ENCODE results near the gene ESPNL.

The ESPNL gene

DNA sequence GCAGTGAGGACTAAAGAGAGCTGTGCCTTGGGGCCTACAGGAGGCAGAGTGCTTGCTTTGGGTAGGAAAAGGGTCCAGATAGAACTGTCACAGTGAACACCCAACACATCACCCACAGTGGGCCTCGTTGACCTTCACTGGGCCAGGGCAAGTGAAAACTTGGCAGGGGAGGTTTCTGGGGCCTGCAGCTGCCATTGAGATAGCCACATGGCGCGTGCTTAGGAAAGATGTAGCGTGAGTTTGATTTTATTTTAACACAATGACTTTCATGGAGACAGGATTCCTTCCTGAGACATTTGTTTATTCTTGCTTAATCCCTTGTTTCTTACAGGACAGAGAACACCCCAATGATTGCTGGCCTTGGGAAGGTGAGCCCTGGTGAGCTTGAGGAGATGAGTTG, 9.3 kb upstream of the ESPNL start:
- no peak overlapping the region for H3K14ac ChIP-seq (ENCODE audit: low read length)
- no peak overlapping the region for H2BK5ac ChIP-seq (ENCODE audit: low read depth, low read length, poor library complexity)
- H3K9me3 ChIP-seq (ENCODE audit: insufficient read depth, low read depth, low read length), result no peaks in the 10 kb centered on the region
- peaks cover 0 to 5% of the 10 kb centered on the region in 2 experiments for H3K36me3 ChIP-seq (ENCODE audit: control insufficient read depth in 1 of 2, insufficient read depth in 2 of 2, low read length in 2 of 2)
- H2BK12ac ChIP-seq (ENCODE audit: low read length), result no peak overlapping the region
- H3K4me1 ChIP-seq (ENCODE audit: control insufficient read depth in 1 of 2, insufficient read depth in 2 of 2, low read length in 2 of 2), result no peaks in the 10 kb centered on the region
- H3K4me3 ChIP-seq (ENCODE audit: low read depth, low read length), result no peak overlapping the region
- no peak overlapping the region for H2AFZ ChIP-seq (ENCODE audit: insufficient read depth, low read length, poor library complexity)
- no peak overlapping the region for H4K91ac ChIP-seq (ENCODE audit: low read depth, low read length)
- no peak overlapping the region for H2BK120ac ChIP-seq (ENCODE audit: insufficient read depth, low read length, poor library complexity)
- no peak overlapping the region for H3K4me2 ChIP-seq (ENCODE audit: low read length)
- no peak overlapping the region for H3K9ac ChIP-seq (ENCODE audit: low read length)
- DNase-seq, result no peak
- no peak overlapping the region for H3K23ac ChIP-seq (ENCODE audit: low read length)
- H3K27ac ChIP-seq (ENCODE audit: low read depth, low read length), result no peak overlapping the region
- no peak overlapping the region for H4K12ac ChIP-seq (ENCODE audit: low read depth, low read length)
- no peak overlapping the region for H4K8ac ChIP-seq (ENCODE audit: low read depth, low read length)
- WGBS (ENCODE audit: extremely low coverage, insufficient coverage, insufficient read length), result no CpG with 5 or more reads among the region's 4 CpGs
- H3K18ac ChIP-seq (ENCODE audit: low read length), result no peak overlapping the region
- H3K79me2 ChIP-seq (ENCODE audit: control insufficient read depth, insufficient read depth, low read length, poor library complexity), result no peaks in the 10 kb centered on the region
- no peaks in the 10 kb centered on the region for H3K79me1 ChIP-seq (ENCODE audit: low read length)
- H3K27me3 ChIP-seq (ENCODE audit: insufficient read depth, low read length), result no peaks in the 10 kb centered on the region
- H3K4ac ChIP-seq (ENCODE audit: low read depth, low read length), result no peak overlapping the region
- H2AK5ac ChIP-seq (ENCODE audit: low read length), result no peak overlapping the region

DNA sequence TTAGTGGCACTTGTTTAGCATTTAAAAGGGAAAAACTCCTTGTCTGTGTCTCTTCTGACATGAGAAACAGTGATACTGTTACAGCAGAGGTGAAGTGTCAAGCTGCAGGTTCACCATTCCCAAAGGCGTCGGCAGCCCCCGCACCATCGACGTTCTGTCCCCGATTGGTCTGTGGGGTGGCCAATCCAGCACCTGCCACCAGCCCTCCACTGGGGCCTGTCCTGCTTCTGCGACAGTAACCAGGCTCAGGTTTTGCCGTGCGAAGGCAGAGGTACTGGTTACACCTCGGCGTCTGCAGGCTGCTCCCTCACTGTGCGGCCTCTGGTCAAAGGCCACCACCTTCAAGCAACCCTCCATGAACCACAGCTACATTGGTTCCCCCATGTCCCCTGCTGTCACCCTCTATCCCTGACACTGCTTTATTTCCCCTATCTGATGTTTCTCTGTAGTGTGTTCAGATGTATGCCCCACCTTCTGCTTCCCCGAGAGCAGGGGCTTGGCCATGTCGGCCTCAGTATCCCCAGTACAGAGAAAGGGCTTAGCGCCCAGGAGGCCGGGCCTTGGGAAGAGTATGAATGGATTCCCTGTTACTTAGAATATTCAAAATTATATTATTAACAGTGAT, 8.6 kb upstream of the ESPNL start:
- H2BK5ac ChIP-seq (ENCODE audit: low read depth, low read length, poor library complexity), result no peak overlapping the region
- H3K18ac ChIP-seq (ENCODE audit: low read length), result no peak overlapping the region
- H3K36me3 ChIP-seq (ENCODE audit: control insufficient read depth in 1 of 2, insufficient read depth in 2 of 2, low read length in 2 of 2), result peaks cover 0 to 5% of the 10 kb centered on the region in 2 experiments
- no peak overlapping the region for H2AK5ac ChIP-seq (ENCODE audit: low read length)
- no peak overlapping the region for H2BK12ac ChIP-seq (ENCODE audit: low read length)
- no peak overlapping the region for H3K4me3 ChIP-seq (ENCODE audit: low read depth, low read length)
- no peak overlapping the region for H2BK120ac ChIP-seq (ENCODE audit: insufficient read depth, low read length, poor library complexity)
- H3K14ac ChIP-seq (ENCODE audit: low read length), result no peak overlapping the region
- no peak overlapping the region for H3K27ac ChIP-seq (ENCODE audit: low read depth, low read length)
- no peak overlapping the region for H2AFZ ChIP-seq (ENCODE audit: insufficient read depth, low read length, poor library complexity)
- H3K79me1 ChIP-seq (ENCODE audit: low read length), result no peaks in the 10 kb centered on the region
- no peak overlapping the region for H4K12ac ChIP-seq (ENCODE audit: low read depth, low read length)
- H3K4me1 ChIP-seq (ENCODE audit: control insufficient read depth in 1 of 2, insufficient read depth in 2 of 2, low read length in 2 of 2), result no peaks in the 10 kb centered on the region
- H3K9me3 ChIP-seq (ENCODE audit: insufficient read depth, low read depth, low read length), result no peaks in the 10 kb centered on the region
- H3K23ac ChIP-seq (ENCODE audit: low read length), result no peak overlapping the region
- H4K8ac ChIP-seq (ENCODE audit: low read depth, low read length), result no peak overlapping the region
- no peak for DNase-seq
- H3K4ac ChIP-seq (ENCODE audit: low read depth, low read length), result no peak overlapping the region
- no peak overlapping the region for H3K9ac ChIP-seq (ENCODE audit: low read length)
- no peak overlapping the region for H3K4me2 ChIP-seq (ENCODE audit: low read length)
- WGBS (ENCODE audit: extremely low coverage, insufficient coverage, insufficient read length), result no CpG with 5 or more reads among the region's 16 CpGs
- H3K27me3 ChIP-seq (ENCODE audit: insufficient read depth, low read length), result no peaks in the 10 kb centered on the region
- H3K79me2 ChIP-seq (ENCODE audit: control insufficient read depth, insufficient read depth, low read length, poor library complexity), result no peaks in the 10 kb centered on the region
- H4K91ac ChIP-seq (ENCODE audit: low read depth, low read length), result no peak overlapping the region

DNA sequence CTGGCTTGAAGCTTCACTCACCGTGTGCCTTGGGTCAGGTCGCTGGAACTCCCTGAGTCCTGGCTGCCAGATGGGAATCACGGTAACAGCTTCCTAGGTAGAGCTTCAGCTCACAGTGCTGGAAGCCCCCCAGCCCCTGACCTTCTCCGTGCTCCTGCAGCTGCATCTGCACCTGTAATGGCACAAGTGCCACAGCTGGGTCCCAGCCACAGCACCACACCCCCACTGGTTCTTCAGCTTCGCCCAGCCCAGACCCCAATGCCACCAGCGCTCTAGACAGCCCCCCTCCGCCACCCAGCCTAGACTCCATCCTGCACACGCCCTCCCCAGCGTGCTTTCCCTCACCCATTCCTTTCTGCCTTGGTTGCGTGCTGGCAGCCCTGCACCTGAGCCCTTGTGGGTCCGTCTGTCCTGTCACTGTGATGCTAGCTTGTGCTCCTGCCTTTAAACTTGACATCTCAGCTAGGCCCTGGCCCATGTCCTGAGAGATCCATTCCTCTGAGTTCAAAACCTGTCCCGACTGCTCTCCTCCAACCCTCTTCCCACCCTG, 7.6 kb upstream of the ESPNL start:
- Histone ChIP-seq H3K4me2 (ENCODE audit: low read length) (no peak overlapping the region), H3K79me1 (ENCODE audit: low read length) (no peaks in the 10 kb centered on the region), H2BK5ac (ENCODE audit: low read depth, low read length, poor library complexity) (no peak overlapping the region), H2BK12ac (ENCODE audit: low read length) (no peak overlapping the region), H3K4me3 (ENCODE audit: low read depth, low read length) (no peak overlapping the region), H4K8ac (ENCODE audit: low read depth, low read length) (no peak overlapping the region), H3K9me3 (ENCODE audit: insufficient read depth, low read depth, low read length) (no peaks in the 10 kb centered on the region), H3K36me3 (ENCODE audit: control insufficient read depth in 1 of 2, insufficient read depth in 2 of 2, low read length in 2 of 2) (peaks cover 0 to 5% of the 10 kb centered on the region in 2 experiments), H3K4me1 (ENCODE audit: control insufficient read depth in 1 of 2, insufficient read depth in 2 of 2, low read length in 2 of 2) (no peaks in the 10 kb centered on the region), H3K4ac (ENCODE audit: low read depth, low read length) (no peak overlapping the region), H4K12ac (ENCODE audit: low read depth, low read length) (no peak overlapping the region), H3K23ac (ENCODE audit: low read length) (no peak overlapping the region), H3K18ac (ENCODE audit: low read length) (no peak overlapping the region), H2AK5ac (ENCODE audit: low read length) (no peak overlapping the region), H3K79me2 (ENCODE audit: control insufficient read depth, insufficient read depth, low read length, poor library complexity) (no peaks in the 10 kb centered on the region), H3K27ac (ENCODE audit: low read depth, low read length) (no peak overlapping the region), H2AFZ (ENCODE audit: insufficient read depth, low read length, poor library complexity) (no peak overlapping the region), H3K27me3 (ENCODE audit: insufficient read depth, low read length) (no peaks in the 10 kb centered on the region), H3K14ac (ENCODE audit: low read length) (no peak overlapping the region), H2BK120ac (ENCODE audit: insufficient read depth, low read length, poor library complexity) (no peak overlapping the region), H3K9ac (ENCODE audit: low read length) (no peak overlapping the region), H4K91ac (ENCODE audit: low read depth, low read length) (no peak overlapping the region)
- no CpG with 5 or more reads among the region's 12 CpGs for WGBS (ENCODE audit: extremely low coverage, insufficient coverage, insufficient read length)
- DNase-seq, result no peak

DNA sequence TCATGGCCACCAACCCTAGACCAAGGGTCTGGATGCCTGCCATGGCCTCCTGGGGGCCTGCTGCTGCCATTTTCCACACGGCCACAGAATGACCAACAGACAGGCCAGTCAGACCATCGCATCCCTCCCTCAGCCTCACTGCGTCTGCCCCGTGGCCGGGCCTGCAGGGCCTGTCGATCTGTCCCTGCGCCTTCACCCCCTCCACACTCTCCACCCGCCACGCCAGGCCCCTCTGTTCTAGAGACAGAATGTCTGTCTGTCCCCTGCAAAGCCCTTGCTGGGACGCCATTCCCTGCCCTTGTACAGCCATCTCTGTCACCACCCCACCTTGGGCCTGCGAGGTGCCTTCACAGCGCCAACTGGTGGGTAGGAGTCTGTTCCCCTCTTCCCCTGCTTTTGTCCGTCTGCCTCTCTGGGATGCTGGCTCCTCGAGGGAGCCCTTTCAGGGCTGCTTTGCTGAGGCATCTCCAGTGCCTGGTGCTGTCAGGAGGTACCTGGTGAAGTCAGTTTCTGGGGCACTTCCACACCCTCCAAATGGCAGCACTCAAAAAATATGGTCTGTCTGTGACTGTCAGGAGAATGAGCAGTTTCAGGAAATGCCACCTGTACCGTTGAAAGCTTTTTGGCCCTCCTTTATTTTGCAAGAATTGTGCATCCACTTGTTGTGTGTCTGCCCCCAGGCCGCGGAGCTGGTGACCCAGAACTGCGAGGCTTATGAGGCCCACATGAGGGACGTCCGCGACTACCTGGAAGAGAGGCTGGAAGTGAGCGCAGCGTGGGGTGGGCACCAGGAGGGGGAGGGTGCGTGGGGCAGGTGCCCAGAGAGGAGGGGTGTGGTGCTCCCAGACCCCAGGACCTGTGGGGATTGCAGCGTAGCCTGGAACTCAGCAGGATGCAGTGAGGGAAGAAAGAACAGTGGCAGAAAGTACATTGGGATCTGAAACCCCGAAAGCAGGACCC, 6.7 kb upstream of the ESPNL start:
- H3K4me2 ChIP-seq (ENCODE audit: low read length), result no peak overlapping the region
- no peak overlapping the region for H3K27ac ChIP-seq (ENCODE audit: low read depth, low read length)
- no peak overlapping the region for H3K14ac ChIP-seq (ENCODE audit: low read length)
- no peak overlapping the region for H3K18ac ChIP-seq (ENCODE audit: low read length)
- no peak overlapping the region for H3K4me3 ChIP-seq (ENCODE audit: low read depth, low read length)
- H4K91ac ChIP-seq (ENCODE audit: low read depth, low read length), result no peak overlapping the region
- no peaks in the 10 kb centered on the region for H3K4me1 ChIP-seq (ENCODE audit: control insufficient read depth in 1 of 2, insufficient read depth in 2 of 2, low read length in 2 of 2)
- no peaks in the 10 kb centered on the region for H3K79me1 ChIP-seq (ENCODE audit: low read length)
- H4K12ac ChIP-seq (ENCODE audit: low read depth, low read length), result no peak overlapping the region
- no peak overlapping the region for H2AK5ac ChIP-seq (ENCODE audit: low read length)
- H3K9ac ChIP-seq (ENCODE audit: low read length), result no peak overlapping the region
- WGBS (ENCODE audit: extremely low coverage, insufficient coverage, insufficient read length), result no CpG with 5 or more reads among the region's 26 CpGs
- peaks cover 0 to 5% of the 10 kb centered on the region in 2 experiments for H3K36me3 ChIP-seq (ENCODE audit: control insufficient read depth in 1 of 2, insufficient read depth in 2 of 2, low read length in 2 of 2)
- H2BK120ac ChIP-seq (ENCODE audit: insufficient read depth, low read length, poor library complexity), result no peak overlapping the region
- no peak overlapping the region for H3K23ac ChIP-seq (ENCODE audit: low read length)
- no peak overlapping the region for H2BK12ac ChIP-seq (ENCODE audit: low read length)
- no peak overlapping the region for H4K8ac ChIP-seq (ENCODE audit: low read depth, low read length)
- no peak for DNase-seq
- no peaks in the 10 kb centered on the region for H3K27me3 ChIP-seq (ENCODE audit: insufficient read depth, low read length)
- H2BK5ac ChIP-seq (ENCODE audit: low read depth, low read length, poor library complexity), result no peak overlapping the region
- H3K9me3 ChIP-seq (ENCODE audit: insufficient read depth, low read depth, low read length), result peaks cover 3% of the 10 kb centered on the region
- no peak overlapping the region for H2AFZ ChIP-seq (ENCODE audit: insufficient read depth, low read length, poor library complexity)
- H3K4ac ChIP-seq (ENCODE audit: low read depth, low read length), result no peak overlapping the region
- H3K79me2 ChIP-seq (ENCODE audit: control insufficient read depth, insufficient read depth, low read length, poor library complexity), result no peaks in the 10 kb centered on the region

All from trophoblast cell (in vitro differentiated cells and primary cell).